H1 (cell line): ENCODE measurements around the gene PRKN.

ENCODE experiments used
- POLR2AphosphoS5 ChIP-seq: IDR thresholded peaks from 2 replicates; pipeline ENCODE4 v1.6.1; 2011; ENCODE audit warnings: low read depth, low read length
- YY1 ChIP-seq: IDR thresholded peaks from 2 replicates; pipeline ENCODE4 v1.6.1; 2011; ENCODE audit warnings: low read depth, mild to moderate bottlenecking, low read length

DNA sequence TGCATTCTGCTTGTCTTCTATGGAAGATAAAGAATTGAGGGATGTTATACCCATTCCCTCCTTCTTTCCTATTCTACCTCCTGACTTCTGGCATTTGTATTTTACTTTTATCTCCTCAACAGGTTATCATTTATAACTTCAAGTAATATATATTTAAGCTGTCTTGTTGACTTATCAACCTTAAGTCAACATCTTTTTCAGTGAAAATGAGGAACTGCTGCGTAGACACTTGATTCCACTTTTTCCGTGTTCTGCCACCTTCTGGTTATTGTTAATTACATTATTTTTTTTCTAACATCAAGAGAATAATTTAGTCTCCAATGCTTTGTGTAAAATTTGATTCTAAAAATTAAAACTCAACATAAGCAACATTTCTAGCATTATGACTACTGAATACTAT, 107.5 kb downstream of the PRKN start:
- no peak for TF ChIP-seq YY1
- TF ChIP-seq POLR2AphosphoS5, result no peak
